ENCODE results near the gene DDOST. TPM values are rescaled to one million over a fixed set of nuclear protein-coding genes. Genes with fewer than 3 reads are reported as not detected.

Gene DDOST
- total RNA-seq, 4 donors from 2014 or later, result 86.4 to 126 (median 103) TPM

GRCh38 chr1:20634594-20635084 lies 26.5 kb downstream of the DDOST start:
- intact Hi-C loops (cut with DNase I), result no loop called here
- peaks cover 21 to 34% (median 33%) of the 10 kb centered on the region in 4 donors for H3K36me3 ChIP-seq

GRCh38 chr1:20634065-20634593 lies 27.0 kb downstream of the DDOST start:
- TF ChIP-seq CTCF (IDR thresholded peaks at IDR 0.05) (no peak), EP300 (IDR thresholded peaks at IDR 0.05) (no peak)
- Histone ChIP-seq H3K27ac (replicated peaks in 1 of 4) (peak overlapping the region; percentile 94 to 97 (median 95)), H3K4me3 (peak overlapping the region; percentile 88 to 100 (median 98)), H3K4me1 (peaks cover 24 to 35% (median 34%) of the 10 kb centered on the region in 4 donors), H3K9me3 (no peaks in the 10 kb centered on the region), H3K36me3 (peaks cover 16 to 29% (median 28%) of the 10 kb centered on the region in 4 donors), H3K27me3 (no peaks in the 10 kb centered on the region)
- 3% methylated on average over 11 of the region's 11 CpGs for WGBS
- no peak for DNase-seq (ENCODE audit: extremely low spot score)
- intact Hi-C loops (cut with DNase I), result no loop called here

More at GRCh38 chr1:20634594-20635084, 26.5 kb downstream of the DDOST start:
- H3K27ac ChIP-seq (replicated peaks in 1 of 4), result peak overlapping the region; percentile 94 to 97 (median 95)
- 18% methylated on average over 4 of the region's 4 CpGs for WGBS
- no peak for DNase-seq (ENCODE audit: extremely low spot score)
- peak overlapping the region; percentile 88 to 100 (median 98) for H3K4me3 ChIP-seq
- H3K4me1 ChIP-seq, result peaks cover 24 to 35% (median 34%) of the 10 kb centered on the region in 4 donors
- no peaks in the 10 kb centered on the region for H3K9me3 ChIP-seq
- TF ChIP-seq EP300 (IDR thresholded peaks at IDR 0.05), result no peak
- no peak for TF ChIP-seq POLR2AphosphoS5 (IDR thresholded peaks at IDR 0.05)
- no peak for TF ChIP-seq POLR2A (IDR thresholded peaks at IDR 0.05; ENCODE audit: low read depth)
- TF ChIP-seq CTCF (IDR thresholded peaks at IDR 0.05), result no peak
- H3K27me3 ChIP-seq, result no peaks in the 10 kb centered on the region

- peaks cover 0 to 4% (median 0%) of the 10 kb centered on the region in 4 donors for H3K27me3 ChIP-seq
- peak within 1 kb of the TSS; percentile 94 to 97 (median 95) for H3K27ac ChIP-seq (replicated peaks in 1 of 4)
- H3K9me3 ChIP-seq, result no peaks in the 10 kb centered on the region
- H3K36me3 ChIP-seq, result peaks cover 9 to 22% (median 21%) of the 10 kb centered on the region in 4 donors
- peak within 1 kb of the TSS; percentile 88 to 100 (median 98) for H3K4me3 ChIP-seq
- peaks cover 24 to 35% (median 34%) of the 10 kb centered on the region in 4 donors for H3K4me1 ChIP-seq
- peak; percentile 85 to 88 for TF ChIP-seq POLR2AphosphoS5 (IDR thresholded peaks at IDR 0.05)
- no peak for TF ChIP-seq POLR2A (IDR thresholded peaks at IDR 0.05; ENCODE audit: low read depth)
- peak; percentile 99 to 100 (median 99) for TF ChIP-seq CTCF (IDR thresholded peaks at IDR 0.05)
- no peak for TF ChIP-seq EP300 (IDR thresholded peaks at IDR 0.05)
- intact Hi-C loops (cut with DNase I), result loop anchor here (1.0 to 2.0 kb wide), 3 partner anchors 19 to 111 kb away; no protein-coding TSS in a partner anchor
- DNase-seq (ENCODE audit: extremely low spot score), result peak; percentile 96
- WGBS, result 4% methylated on average over 26 of the region's 93 CpGs
These were observed 27.7 kb downstream of the DDOST start, which contains the start of gene PINK1 for GRCh38 chr1:20633190-20634064. PINK1 (plus strand) TSS chr1:20633458; CDS start chr1:20633549, 91 bp downstream.

- peaks cover 0 to 4% (median 0%) of the 10 kb centered on the region in 4 donors for H3K27me3 ChIP-seq
- WGBS, result 90% methylated on average over 3 of the region's 3 CpGs
- intact Hi-C loops (cut with DNase I), result loop anchor here (2.0 kb wide), 2 partner anchors 18 to 58 kb away; no protein-coding TSS in a partner anchor
- no peak overlapping the region for H3K27ac ChIP-seq (replicated peaks in 1 of 4)
- peaks cover 0 to 12% (median 11%) of the 10 kb centered on the region in 4 donors for H3K36me3 ChIP-seq
- no peak for TF ChIP-seq POLR2AphosphoS5 (IDR thresholded peaks at IDR 0.05)
- no peak for TF ChIP-seq POLR2A (IDR thresholded peaks at IDR 0.05; ENCODE audit: low read depth)
- TF ChIP-seq CTCF (IDR thresholded peaks at IDR 0.05), result no peak
- no peak for TF ChIP-seq EP300 (IDR thresholded peaks at IDR 0.05)
- H3K4me3 ChIP-seq, result no peak overlapping the region
- H3K4me1 ChIP-seq, result peaks cover 24 to 35% (median 34%) of the 10 kb centered on the region in 4 donors
- H3K9me3 ChIP-seq, result no peaks in the 10 kb centered on the region
- DNase-seq (ENCODE audit: extremely low spot score), result no peak
These were observed 28.8 kb downstream of the DDOST start for GRCh38 chr1:20632386-20632785.
